SK-N-SH treated with all-trans-retinoic acid at 6 μM for 48 hours (cell line): ENCODE data around the gene SPN.
A peak's percentile ranks its signal among the peaks of the same experiment; 100 is the strongest.

Experiments used
- ATAC-seq: fragments of 200-7000 bp; cut with Tn5 transposase; 3 replicates; pipeline ENCODE4 v1.9.1; 2020; ENCODE audit warnings: mild to moderate bottlenecking, moderate library complexity
- ARNTL ChIP-seq: fragments of 450-650 bp; formaldehyde crosslinking; IDR thresholded peaks from 2 replicates; pipeline ENCODE4 v1.5.0; 2020; ENCODE audit warnings: low read depth, mild to moderate bottlenecking, moderate library complexity, borderline replicate concordance
- BACH2 ChIP-seq: fragments of 250-450 bp; sonication (Bioruptor Pico); IDR thresholded peaks from 2 replicates; pipeline ENCODE4 v1.9.0; 2021; ENCODE audit warnings: mild to moderate bottlenecking, borderline replicate concordance
- CSDC2 ChIP-seq: fragments of 250-450 bp; sonication (Bioruptor Pico); IDR thresholded peaks from 2 replicates; pipeline ENCODE4 v1.5.0; 2020; ENCODE audit warnings: mild to moderate bottlenecking, moderate library complexity
- ESRRG ChIP-seq: fragments of 250-450 bp; sonication (Bioruptor Pico); IDR thresholded peaks from 2 replicates; pipeline ENCODE4 v1.6.1; 2021; ENCODE audit warnings: mild to moderate bottlenecking
- ISL1 ChIP-seq: fragments of 250-450 bp; sonication (Bioruptor Pico); IDR thresholded peaks from 2 replicates; pipeline ENCODE4 v2.1.2; 2022; ENCODE audit warnings: mild to moderate bottlenecking, moderate library complexity
- OSR1 ChIP-seq: fragments of 250-450 bp; sonication (Bioruptor Pico); IDR thresholded peaks from 2 replicates; pipeline ENCODE4 v1.8.0; 2022; ENCODE audit warnings: moderate library complexity, mild to moderate bottlenecking, inconsistent platforms
- POU6F1 ChIP-seq: fragments of 250-450 bp; sonication (Bioruptor Pico); IDR thresholded peaks from 2 replicates; pipeline ENCODE4 v1.8.0; 2021; ENCODE audit warnings: low read depth, mild to moderate bottlenecking, moderate library complexity, borderline replicate concordance
- PPARA ChIP-seq: fragments of 250-450 bp; sonication (Bioruptor Pico); IDR thresholded peaks from 2 replicates; pipeline ENCODE4 v1.5.0; 2020; ENCODE audit warnings: mild to moderate bottlenecking, borderline replicate concordance
- TCF4 ChIP-seq: fragments of 250-450 bp; sonication (Bioruptor Pico); IDR thresholded peaks from 2 replicates; pipeline ENCODE4 v1.8.0; 2021; ENCODE audit warnings: mild to moderate bottlenecking, moderate library complexity, borderline replicate concordance
- TOX ChIP-seq: fragments of 250-450 bp; sonication (Bioruptor Pico); IDR thresholded peaks from 2 replicates; pipeline ENCODE4 v1.8.0; 2021; ENCODE audit warnings: mild to moderate bottlenecking, moderate library complexity, borderline replicate concordance
- ZC3H10 ChIP-seq: fragments of 250-450 bp; sonication (Bioruptor Pico); IDR thresholded peaks from 2 replicates; pipeline ENCODE4 v1.5.1; 2021; ENCODE audit warnings: mild to moderate bottlenecking, moderate library complexity
- ZFP3 ChIP-seq: fragments of 250-450 bp; sonication (Bioruptor Pico); IDR thresholded peaks from 2 replicates; pipeline ENCODE4 v1.5.0; 2020; ENCODE audit warnings: mild to moderate bottlenecking, moderate library complexity
- ZNF565 ChIP-seq: fragments of 450-650 bp; formaldehyde crosslinking; conservative IDR thresholded peaks from 2 replicates; pipeline ENCODE4 v1.5.0; 2020; ENCODE audit warnings: low read depth, mild to moderate bottlenecking, moderate library complexity
- ZNF70 ChIP-seq: fragments of 450-650 bp; formaldehyde crosslinking; IDR thresholded peaks from 2 replicates; pipeline ENCODE4 v1.5.0; 2020; ENCODE audit warnings: mild to moderate bottlenecking, moderate library complexity
- ZNF8 ChIP-seq: fragments of 450-650 bp; formaldehyde crosslinking; IDR thresholded peaks from 2 replicates; pipeline ENCODE4 v1.5.0; 2020; ENCODE audit warnings: mild to moderate bottlenecking, moderate library complexity
- TF ChIP-seq, protein P1 (sequence below): fragments of 250-450 bp; sonication (Bioruptor Pico); IDR thresholded peaks from 2 replicates; pipeline ENCODE4 v1.8.0; 2020; ENCODE audit warnings: mild to moderate bottlenecking, moderate library complexity, borderline replicate concordance
- TF ChIP-seq, protein P2 (sequence below): fragments of 250-450 bp; sonication (Bioruptor Pico); IDR thresholded peaks from 2 replicates; pipeline ENCODE4 v1.5.0; 2020; ENCODE audit warnings: mild to moderate bottlenecking, moderate library complexity
- TF ChIP-seq, protein P3 (sequence below): fragments of 250-450 bp; sonication (Bioruptor Pico); IDR thresholded peaks from 2 replicates; pipeline ENCODE4 v1.5.1; 2020; ENCODE audit warnings: low read depth, mild to moderate bottlenecking, moderate library complexity

SPN gene

DNA sequence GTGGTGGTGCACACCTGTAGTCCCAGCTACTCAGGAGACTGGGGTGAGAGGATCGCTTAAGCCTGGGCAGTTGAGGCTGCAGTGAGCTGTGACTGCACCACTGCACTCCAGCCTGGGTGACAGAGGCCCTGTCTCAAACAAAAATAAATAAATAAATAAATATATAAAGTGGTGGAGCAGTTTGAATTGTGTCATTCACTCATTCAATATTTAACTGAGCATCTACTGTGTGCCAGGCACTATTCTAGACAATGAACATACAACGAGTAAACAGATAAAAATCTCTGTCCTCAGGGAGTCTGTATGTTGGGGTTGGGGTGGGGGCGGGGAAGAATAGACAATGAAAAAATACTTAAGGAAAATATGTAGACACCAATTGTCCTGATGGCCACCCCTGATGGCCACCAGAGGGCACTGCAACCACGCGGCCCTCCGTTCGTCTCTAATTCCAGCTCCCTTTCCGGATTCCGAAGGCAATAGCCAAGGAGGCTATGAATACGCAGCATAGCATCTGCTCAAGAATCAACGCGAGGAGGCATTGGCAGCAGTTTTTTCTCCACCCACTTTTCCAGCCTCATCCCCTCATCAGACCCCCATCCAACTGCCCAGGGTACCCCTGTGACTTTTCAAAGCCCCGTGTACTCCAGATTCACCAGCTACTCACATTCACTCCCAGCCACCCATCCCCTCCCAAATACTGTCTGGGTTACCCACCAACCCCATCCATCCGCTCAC, 37.4 kb downstream of the SPN start:
- TF ChIP-seq BACH2 (CRISPR knock-in tag) (no peak), ZNF70 (peak; percentile 100), ISL1 (no peak)
- ATAC-seq = peak; percentile 98

DNA sequence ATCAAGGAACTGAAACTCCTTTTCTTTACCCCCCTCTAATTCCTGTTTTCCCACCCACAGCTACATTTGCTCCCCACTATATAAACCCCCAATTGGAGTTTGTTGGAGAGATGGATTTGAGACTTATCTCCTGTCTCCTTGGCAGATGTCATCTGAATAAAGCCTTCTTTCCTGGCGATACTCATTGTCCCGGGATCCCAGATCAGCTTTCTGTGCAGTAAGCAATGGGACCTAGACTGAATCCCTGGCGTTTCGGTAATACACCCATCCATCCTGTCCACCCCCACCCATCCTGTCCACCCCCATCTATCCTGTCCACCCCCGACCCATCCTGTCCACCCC, 38.1 kb downstream of the SPN start:
- ATAC-seq = no peak

DNA sequence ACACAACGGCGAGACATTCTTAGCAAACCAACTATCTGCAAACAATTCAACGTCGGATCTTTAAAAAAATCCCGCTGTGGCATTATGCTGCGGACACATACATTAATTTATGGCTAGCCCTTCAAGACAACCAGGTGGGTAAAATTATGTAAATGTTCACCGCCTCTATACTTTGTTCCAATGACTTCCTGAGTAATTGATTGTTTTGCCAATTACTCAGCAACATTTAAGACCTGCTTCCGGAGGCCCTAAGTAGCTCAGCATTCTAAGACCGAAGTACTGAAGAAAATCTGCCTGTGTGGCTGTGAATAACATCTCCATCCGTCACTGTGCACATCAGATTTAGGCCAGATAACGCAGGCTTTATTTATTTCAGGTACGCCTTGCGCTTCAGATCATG, 39.2 kb downstream of the SPN start:
- TF ChIP-seq POU6F1 (CRISPR knock-in tag) (no peak), TOX (CRISPR knock-in tag) (no peak), CSDC2 (CRISPR knock-in tag) (no peak), ZNF565 (CRISPR knock-in tag) (no peak), OSR1 (CRISPR knock-in tag) (no peak), ZFP3 (CRISPR knock-in tag) (no peak), ESRRG (CRISPR knock-in tag) (no peak), TCF4 (CRISPR knock-in tag) (no peak), ZC3H10 (CRISPR knock-in tag) (no peak), ZNF8 (CRISPR knock-in tag) (no peak)
- TF ChIP-seq, protein P1, sequence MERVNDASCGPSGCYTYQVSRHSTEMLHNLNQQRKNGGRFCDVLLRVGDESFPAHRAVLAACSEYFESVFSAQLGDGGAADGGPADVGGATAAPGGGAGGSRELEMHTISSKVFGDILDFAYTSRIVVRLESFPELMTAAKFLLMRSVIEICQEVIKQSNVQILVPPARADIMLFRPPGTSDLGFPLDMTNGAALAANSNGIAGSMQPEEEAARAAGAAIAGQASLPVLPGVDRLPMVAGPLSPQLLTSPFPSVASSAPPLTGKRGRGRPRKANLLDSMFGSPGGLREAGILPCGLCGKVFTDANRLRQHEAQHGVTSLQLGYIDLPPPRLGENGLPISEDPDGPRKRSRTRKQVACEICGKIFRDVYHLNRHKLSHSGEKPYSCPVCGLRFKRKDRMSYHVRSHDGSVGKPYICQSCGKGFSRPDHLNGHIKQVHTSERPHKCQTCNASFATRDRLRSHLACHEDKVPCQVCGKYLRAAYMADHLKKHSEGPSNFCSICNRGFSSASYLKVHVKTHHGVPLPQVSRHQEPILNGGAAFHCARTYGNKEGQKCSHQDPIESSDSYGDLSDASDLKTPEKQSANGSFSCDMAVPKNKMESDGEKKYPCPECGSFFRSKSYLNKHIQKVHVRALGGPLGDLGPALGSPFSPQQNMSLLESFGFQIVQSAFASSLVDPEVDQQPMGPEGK (CRISPR knock-in tag) = no peak
- TF ChIP-seq, protein P2, sequence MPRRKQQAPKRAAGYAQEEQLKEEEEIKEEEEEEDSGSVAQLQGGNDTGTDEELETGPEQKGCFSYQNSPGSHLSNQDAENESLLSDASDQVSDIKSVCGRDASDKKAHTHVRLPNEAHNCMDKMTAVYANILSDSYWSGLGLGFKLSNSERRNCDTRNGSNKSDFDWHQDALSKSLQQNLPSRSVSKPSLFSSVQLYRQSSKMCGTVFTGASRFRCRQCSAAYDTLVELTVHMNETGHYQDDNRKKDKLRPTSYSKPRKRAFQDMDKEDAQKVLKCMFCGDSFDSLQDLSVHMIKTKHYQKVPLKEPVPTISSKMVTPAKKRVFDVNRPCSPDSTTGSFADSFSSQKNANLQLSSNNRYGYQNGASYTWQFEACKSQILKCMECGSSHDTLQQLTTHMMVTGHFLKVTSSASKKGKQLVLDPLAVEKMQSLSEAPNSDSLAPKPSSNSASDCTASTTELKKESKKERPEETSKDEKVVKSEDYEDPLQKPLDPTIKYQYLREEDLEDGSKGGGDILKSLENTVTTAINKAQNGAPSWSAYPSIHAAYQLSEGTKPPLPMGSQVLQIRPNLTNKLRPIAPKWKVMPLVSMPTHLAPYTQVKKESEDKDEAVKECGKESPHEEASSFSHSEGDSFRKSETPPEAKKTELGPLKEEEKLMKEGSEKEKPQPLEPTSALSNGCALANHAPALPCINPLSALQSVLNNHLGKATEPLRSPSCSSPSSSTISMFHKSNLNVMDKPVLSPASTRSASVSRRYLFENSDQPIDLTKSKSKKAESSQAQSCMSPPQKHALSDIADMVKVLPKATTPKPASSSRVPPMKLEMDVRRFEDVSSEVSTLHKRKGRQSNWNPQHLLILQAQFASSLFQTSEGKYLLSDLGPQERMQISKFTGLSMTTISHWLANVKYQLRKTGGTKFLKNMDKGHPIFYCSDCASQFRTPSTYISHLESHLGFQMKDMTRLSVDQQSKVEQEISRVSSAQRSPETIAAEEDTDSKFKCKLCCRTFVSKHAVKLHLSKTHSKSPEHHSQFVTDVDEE (CRISPR knock-in tag) = no peak
- ATAC-seq = no peak

More for the DNA sequence above, 38.1 kb downstream of the SPN start:
- TF ChIP-seq TCF4 (CRISPR knock-in tag) = no peak
- TF ChIP-seq ZNF8 (CRISPR knock-in tag) = no peak
- TF ChIP-seq BACH2 (CRISPR knock-in tag) = no peak
- no peak for TF ChIP-seq ZNF565 (CRISPR knock-in tag)
- TF ChIP-seq, protein P3, sequence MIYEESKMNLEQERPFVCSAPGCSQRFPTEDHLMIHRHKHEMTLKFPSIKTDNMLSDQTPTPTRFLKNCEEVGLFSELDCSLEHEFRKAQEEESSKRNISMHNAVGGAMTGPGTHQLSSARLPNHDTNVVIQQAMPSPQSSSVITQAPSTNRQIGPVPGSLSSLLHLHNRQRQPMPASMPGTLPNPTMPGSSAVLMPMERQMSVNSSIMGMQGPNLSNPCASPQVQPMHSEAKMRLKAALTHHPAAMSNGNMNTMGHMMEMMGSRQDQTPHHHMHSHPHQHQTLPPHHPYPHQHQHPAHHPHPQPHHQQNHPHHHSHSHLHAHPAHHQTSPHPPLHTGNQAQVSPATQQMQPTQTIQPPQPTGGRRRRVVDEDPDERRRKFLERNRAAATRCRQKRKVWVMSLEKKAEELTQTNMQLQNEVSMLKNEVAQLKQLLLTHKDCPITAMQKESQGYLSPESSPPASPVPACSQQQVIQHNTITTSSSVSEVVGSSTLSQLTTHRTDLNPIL (CRISPR knock-in tag) = no peak
- TF ChIP-seq, protein P2 (CRISPR knock-in tag) = no peak
- no peak for TF ChIP-seq ZFP3 (CRISPR knock-in tag)
- TF ChIP-seq ARNTL (CRISPR knock-in tag) = no peak
- TF ChIP-seq POU6F1 (CRISPR knock-in tag) = no peak
- no peak for TF ChIP-seq PPARA (CRISPR knock-in tag)
